Suprapubic skin (tissue), 4 donors: ENCODE results near the gene ABCB11.

Experiments used
- EP300 ChIP-seq: sonication (generic); formaldehyde crosslinking; IDR thresholded peaks from one replicate; pipeline ENCODE4 v1.6.1; 2017; ENCODE audit warnings: antibody characterized with exemption
- POLR2A ChIP-seq, 2 donors: fragments of 450-650 bp; IDR thresholded peaks; one replicate each; pipeline ENCODE4 v1.6.1; 2017; ENCODE audit warnings: antibody characterized with exemption in 2 of 2, mild to moderate bottlenecking in 2 of 2, moderate library complexity in 2 of 2
- POLR2AphosphoS5 ChIP-seq, 3 donors: sonication (generic); formaldehyde crosslinking; IDR thresholded peaks; one replicate each; pipeline ENCODE4 v1.6.1; 2017; ENCODE audit warnings: antibody characterized with exemption in 3 of 3
- TF ChIP-seq, protein P1 (sequence below), 2 donors: fragments of 200-600 bp in 1 of 2; fragments of 450-650 bp in 1 of 2; sonication (generic) in 1 of 2; IDR thresholded peaks; one replicate each; pipeline ENCODE4 v1.5.1; 2016 to 2019; ENCODE audit warnings: antibody characterized with exemption in 2 of 2, mild to moderate bottlenecking in 1 of 2, moderate library complexity in 1 of 2

GRCh38 chr2:169012812-169013627 is 18.1 kb downstream of the ABCB11 start:
- no peak for TF ChIP-seq POLR2AphosphoS5 (IDR thresholded peaks at IDR 0.05)
- TF ChIP-seq, protein P1, sequence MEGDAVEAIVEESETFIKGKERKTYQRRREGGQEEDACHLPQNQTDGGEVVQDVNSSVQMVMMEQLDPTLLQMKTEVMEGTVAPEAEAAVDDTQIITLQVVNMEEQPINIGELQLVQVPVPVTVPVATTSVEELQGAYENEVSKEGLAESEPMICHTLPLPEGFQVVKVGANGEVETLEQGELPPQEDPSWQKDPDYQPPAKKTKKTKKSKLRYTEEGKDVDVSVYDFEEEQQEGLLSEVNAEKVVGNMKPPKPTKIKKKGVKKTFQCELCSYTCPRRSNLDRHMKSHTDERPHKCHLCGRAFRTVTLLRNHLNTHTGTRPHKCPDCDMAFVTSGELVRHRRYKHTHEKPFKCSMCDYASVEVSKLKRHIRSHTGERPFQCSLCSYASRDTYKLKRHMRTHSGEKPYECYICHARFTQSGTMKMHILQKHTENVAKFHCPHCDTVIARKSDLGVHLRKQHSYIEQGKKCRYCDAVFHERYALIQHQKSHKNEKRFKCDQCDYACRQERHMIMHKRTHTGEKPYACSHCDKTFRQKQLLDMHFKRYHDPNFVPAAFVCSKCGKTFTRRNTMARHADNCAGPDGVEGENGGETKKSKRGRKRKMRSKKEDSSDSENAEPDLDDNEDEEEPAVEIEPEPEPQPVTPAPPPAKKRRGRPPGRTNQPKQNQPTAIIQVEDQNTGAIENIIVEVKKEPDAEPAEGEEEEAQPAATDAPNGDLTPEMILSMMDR (IDR thresholded peaks at IDR 0.05) = no peak
- TF ChIP-seq EP300 = no peak
- TF ChIP-seq POLR2A (IDR thresholded peaks at IDR 0.05) = no peak
